Activated CD8-positive, alpha-beta memory T cell treated with anti-CD3 and anti-CD28 coated beads, Interleukin-2, amount 10 ng/mL, durations not matched to agents 7 days and 5 days (primary cell): Measurements from ENCODE around the gene SAMD4B. TPM values are rescaled to one million over a fixed set of nuclear protein-coding genes. Genes with fewer than 3 reads are reported as not detected.
A peak's percentile ranks its signal among the peaks of the same experiment; 100 is the strongest.

Source experiments
- ATAC-seq: fragments of 150-1000 bp; cut with Tn5 transposase; one replicate; pipeline ENCODE4 v1.10.0; 2021; ENCODE audit warnings: moderate library complexity
- CTCF ChIA-PET: fragments of 350-600 bp; sonication (Branson Sonifier 250); formaldehyde crosslinking; loops from one replicate; lab custom pipeline; 2021; ENCODE audit warnings: antibody characterized with exemption; lab: Charles Lee
- DNase-seq: peaks from one replicate; pipeline ENCODE4 v3.0.0-alpha.2; 2020
- H3K27ac Mint-ChIP-seq: one replicate; pipeline ENCODE4 v1.8.0; 2021; ENCODE audit warnings: mild to moderate bottlenecking, mixed read lengths
- H3K27me3 Mint-ChIP-seq: one replicate; pipeline ENCODE4 v1.8.0; 2021; ENCODE audit warnings: mixed read lengths
- H3K36me3 Mint-ChIP-seq: one replicate; pipeline ENCODE4 v1.8.0; 2021; ENCODE audit warnings: mild to moderate bottlenecking, mixed read lengths
- H3K4me1 Mint-ChIP-seq: one replicate; pipeline ENCODE4 v1.8.0; 2021; ENCODE audit warnings: mixed read lengths
- H3K4me3 Mint-ChIP-seq: one replicate; pipeline ENCODE4 v1.8.0; 2021; ENCODE audit warnings: mild to moderate bottlenecking, moderate library complexity, mixed read lengths
- H3K9me3 Mint-ChIP-seq: one replicate; pipeline ENCODE4 v1.8.0; 2022; ENCODE audit warnings: low read depth, mixed read lengths
- total RNA-seq, 2 experiments: library from RNA; stranded (reverse); gene quantifications; one replicate each; pipeline ENCODE4 v1.2.3, GENCODE V29; 2021

Gene SAMD4B
- total RNA-seq, 2 experiments from 2014 or later = 45.7 to 58.5 TPM

GRCh38 chr19:39384839-39385568, 42.8 kb downstream of the SAMD4B start:
- Mint-ChIP-seq H3K4me3 (no peak overlapping the region), H3K27ac (peak overlapping the region; percentile 56), H3K36me3 (peaks cover 26% of the 10 kb centered on the region), H3K9me3 (no peaks in the 10 kb centered on the region), H3K27me3 (no peaks in the 10 kb centered on the region), H3K4me1 (peaks cover 12% of the 10 kb centered on the region)
- CTCF ChIA-PET = interaction anchor here (1.1 kb wide), 1 partner anchor 39 kb away, joined by 3 read pairs; no protein-coding TSS in a partner anchor
- no peak for DNase-seq
- no peak for ATAC-seq

- peaks cover 25% of the 10 kb centered on the region for H3K36me3 Mint-ChIP-seq
- H3K4me1 Mint-ChIP-seq = peaks cover 17% of the 10 kb centered on the region
- no peaks in the 10 kb centered on the region for H3K27me3 Mint-ChIP-seq
- ATAC-seq = no peak
- no peaks in the 10 kb centered on the region for H3K9me3 Mint-ChIP-seq
- CTCF ChIA-PET = interaction anchor here (0.9 to 1.1 kb wide), 2 partner anchors 26 to 40 kb away, joined by 3 read pairs; partner anchors contain the start of gene PLEKHG2
- no peak overlapping the region for H3K27ac Mint-ChIP-seq
- H3K4me3 Mint-ChIP-seq = no peak overlapping the region
- DNase-seq = no peak
Measured at GRCh38 chr19:39385629-39386411, 43.6 kb downstream of the SAMD4B start.

GRCh38 chr19:39386557-39386956, 44.3 kb downstream of the SAMD4B start:
- CTCF ChIA-PET = interaction anchor here (0.9 kb wide), 1 partner anchor 25 kb away, joined by 3 read pairs; the partner anchor contains the start of gene PLEKHG2
- Mint-ChIP-seq H3K27me3 (no peaks in the 10 kb centered on the region), H3K36me3 (peaks cover 18% of the 10 kb centered on the region), H3K4me3 (no peak overlapping the region), H3K27ac (no peak overlapping the region), H3K9me3 (no peaks in the 10 kb centered on the region), H3K4me1 (peaks cover 23% of the 10 kb centered on the region)
- ATAC-seq (no peak), DNase-seq (no peak)

GRCh38 chr19:39388657-39389056, 46.4 kb downstream of the SAMD4B start:
- peaks cover 36% of the 10 kb centered on the region for H3K4me1 Mint-ChIP-seq
- H3K9me3 Mint-ChIP-seq = no peaks in the 10 kb centered on the region
- DNase-seq = no peak
- H3K27me3 Mint-ChIP-seq = no peaks in the 10 kb centered on the region
- ATAC-seq = no peak
- CTCF ChIA-PET = interaction anchor here (1.3 kb wide), 1 partner anchor 10 kb away, joined by 5 read pairs; no protein-coding TSS in a partner anchor
- no peak overlapping the region for H3K4me3 Mint-ChIP-seq
- H3K36me3 Mint-ChIP-seq = peaks cover 21% of the 10 kb centered on the region
- H3K27ac Mint-ChIP-seq = peak overlapping the region; percentile 39

- H3K36me3 Mint-ChIP-seq = peaks cover 25% of the 10 kb centered on the region
- H3K4me1 Mint-ChIP-seq = peaks cover 40% of the 10 kb centered on the region
- H3K4me3 Mint-ChIP-seq = peak overlapping the region; percentile 97
- no peak for DNase-seq
- no peaks in the 10 kb centered on the region for H3K27me3 Mint-ChIP-seq
- H3K9me3 Mint-ChIP-seq = no peaks in the 10 kb centered on the region
- ATAC-seq = no peak
- CTCF ChIA-PET = interaction anchor here (1.0 to 1.3 kb wide), 2 partner anchors 8 to 23 kb away, joined by 3 to 5 read pairs; no protein-coding TSS in a partner anchor
- peak overlapping the region; percentile 99 for H3K27ac Mint-ChIP-seq
Measured at GRCh38 chr19:39389631-39390414, 47.6 kb downstream of the SAMD4B start.

- H3K27me3 Mint-ChIP-seq = no peaks in the 10 kb centered on the region
- H3K9me3 Mint-ChIP-seq = no peaks in the 10 kb centered on the region
- H3K4me1 Mint-ChIP-seq = peaks cover 39% of the 10 kb centered on the region
- H3K36me3 Mint-ChIP-seq = peaks cover 30% of the 10 kb centered on the region
- peak overlapping the region; percentile 97 for H3K4me3 Mint-ChIP-seq
- CTCF ChIA-PET = interaction anchor here (0.9 to 3.5 kb wide), 7 partner anchors 10 to 143 kb away, joined by 3 to 34 read pairs (median 5); partner anchors contain the start of genes PLEKHG2 and SAMD4B
- no peak for ATAC-seq
- peak; percentile 89 for DNase-seq
- H3K27ac Mint-ChIP-seq = peak overlapping the region; percentile 99
Measured at GRCh38 chr19:39390451-39390750, 48.2 kb downstream of the SAMD4B start.

GRCh38 chr19:39390751-39391437, 48.7 kb downstream of the SAMD4B start, which contains the start of the genes MED29 and PAF1:
MED29 (plus strand) TSS chr19:39391378; CDS start chr19:39391423, 45 bp downstream.
PAF1 (minus strand) TSS chr19:39391106; CDS start chr19:39390864, 242 bp downstream.
- CTCF ChIA-PET = interaction anchor here (0.9 to 3.5 kb wide), 13 partner anchors 10 to 460 kb away, joined by 3 to 34 read pairs (median 4); partner anchors contain the start of genes MRPS12, PLEKHG2, RPS16 and SAMD4B
- peak within 1 kb of the TSS; percentile 97 for H3K4me3 Mint-ChIP-seq
- H3K36me3 Mint-ChIP-seq = peaks cover 32% of the 10 kb centered on the region
- peak; percentile 93 for ATAC-seq
- no peaks in the 10 kb centered on the region for H3K9me3 Mint-ChIP-seq
- peak within 1 kb of the TSS; percentile 99 for H3K27ac Mint-ChIP-seq
- DNase-seq = peak; percentile 99
- H3K27me3 Mint-ChIP-seq = no peaks in the 10 kb centered on the region
- peaks cover 39% of the 10 kb centered on the region for H3K4me1 Mint-ChIP-seq

GRCh38 chr19:39397360-39398296, 55.4 kb downstream of the SAMD4B start:
- Mint-ChIP-seq H3K4me3 (peak overlapping the region; percentile 49), H3K27me3 (no peaks in the 10 kb centered on the region), H3K4me1 (peaks cover 67% of the 10 kb centered on the region), H3K27ac (peak overlapping the region; percentile 90), H3K36me3 (peaks cover 25% of the 10 kb centered on the region), H3K9me3 (no peaks in the 10 kb centered on the region)
- DNase-seq (peak; percentile 96), ATAC-seq (peak; percentile 66)
- CTCF ChIA-PET = interaction anchor here (0.7 to 5.7 kb wide), 27 partner anchors 8 to 275 kb away, joined by 3 to 152 read pairs (median 4); partner anchors contain the start of genes EID2B, GMFG, PLEKHG2 and RPS16

- DNase-seq (peak; percentile 86), ATAC-seq (peak; percentile 28)
- H3K4me3 Mint-ChIP-seq = peak overlapping the region; percentile 49
- CTCF ChIA-PET = interaction anchor here (0.7 to 5.7 kb wide), 24 partner anchors 9 to 276 kb away, joined by 3 to 152 read pairs (median 4); partner anchors contain the start of genes EID2B, GMFG, PLEKHG2 and RPS16
- peaks cover 23% of the 10 kb centered on the region for H3K36me3 Mint-ChIP-seq
- H3K27ac Mint-ChIP-seq = peak overlapping the region; percentile 90
- H3K4me1 Mint-ChIP-seq = peaks cover 66% of the 10 kb centered on the region
- H3K9me3 Mint-ChIP-seq = no peaks in the 10 kb centered on the region
- H3K27me3 Mint-ChIP-seq = no peaks in the 10 kb centered on the region
Measured at GRCh38 chr19:39398297-39398864, 56.2 kb downstream of the SAMD4B start.

GRCh38 chr19:39399668-39400050, 57.4 kb downstream of the SAMD4B start:
- DNase-seq (peak; percentile 40), ATAC-seq (no peak)
- Mint-ChIP-seq H3K4me1 (peaks cover 67% of the 10 kb centered on the region), H3K9me3 (no peaks in the 10 kb centered on the region), H3K36me3 (peaks cover 17% of the 10 kb centered on the region), H3K27ac (peak overlapping the region; percentile 77), H3K27me3 (no peaks in the 10 kb centered on the region), H3K4me3 (no peak overlapping the region)
- CTCF ChIA-PET = interaction anchor here (1.4 to 5.7 kb wide), 5 partner anchors 8 to 64 kb away, joined by 3 to 152 read pairs (median 17); partner anchors contain the start of genes GMFG, MED29, PAF1 and PLEKHG2

- Mint-ChIP-seq H3K4me3 (no peak overlapping the region), H3K9me3 (no peaks in the 10 kb centered on the region), H3K27me3 (no peaks in the 10 kb centered on the region), H3K4me1 (peaks cover 71% of the 10 kb centered on the region), H3K36me3 (peaks cover 15% of the 10 kb centered on the region), H3K27ac (peak overlapping the region; percentile 77)
- CTCF ChIA-PET = interaction anchor here (1.2 to 5.7 kb wide), 5 partner anchors 8 to 14 kb away, joined by 3 to 152 read pairs (median 46); partner anchors contain the start of genes MED29, PAF1, PLEKHG2 and ZFP36
- ATAC-seq (no peak), DNase-seq (no peak)
Measured at GRCh38 chr19:39400061-39400460, 57.8 kb downstream of the SAMD4B start.
